Astrocyte (in vitro differentiated cells and primary cell): Measurements from ENCODE around the gene CYP3A4.

Experiments used
- EZH2 ChIP-seq: IDR thresholded peaks from 2 replicates; pipeline ENCODE4 v1.6.1; 2012; ENCODE audit warnings: mild to moderate bottlenecking, low read length, inconsistent platforms; ENCODE audit not compliant: insufficient read depth
- TF ChIP-seq, protein P1 (sequence below): IDR thresholded peaks from 2 replicates; pipeline ENCODE4 v1.5.1; 2011; ENCODE audit warnings: low read depth, mild to moderate bottlenecking, inconsistent platforms, low read length, moderate library complexity; ENCODE audit not compliant: insufficient read depth

DNA sequence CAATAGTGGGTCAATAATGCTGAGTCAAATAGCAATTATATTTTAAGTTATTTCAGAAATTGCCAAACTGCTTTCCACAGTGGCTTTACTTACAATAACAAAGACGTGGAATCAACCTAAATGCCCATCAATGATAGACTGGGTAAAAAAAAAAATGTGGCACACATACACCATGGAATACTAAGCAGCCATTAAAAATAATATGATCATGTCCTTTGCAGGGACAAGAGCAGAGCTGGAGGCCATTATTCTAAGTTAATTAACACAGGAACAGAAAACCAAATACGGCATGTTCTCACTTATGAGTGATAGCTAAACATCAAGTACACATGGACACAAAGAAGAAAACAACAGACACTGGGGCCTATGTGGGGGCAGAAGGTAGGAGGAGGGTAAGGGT is 15.0 kb upstream of the CYP3A4 start:
- no peak for TF ChIP-seq EZH2
- TF ChIP-seq, protein P1, sequence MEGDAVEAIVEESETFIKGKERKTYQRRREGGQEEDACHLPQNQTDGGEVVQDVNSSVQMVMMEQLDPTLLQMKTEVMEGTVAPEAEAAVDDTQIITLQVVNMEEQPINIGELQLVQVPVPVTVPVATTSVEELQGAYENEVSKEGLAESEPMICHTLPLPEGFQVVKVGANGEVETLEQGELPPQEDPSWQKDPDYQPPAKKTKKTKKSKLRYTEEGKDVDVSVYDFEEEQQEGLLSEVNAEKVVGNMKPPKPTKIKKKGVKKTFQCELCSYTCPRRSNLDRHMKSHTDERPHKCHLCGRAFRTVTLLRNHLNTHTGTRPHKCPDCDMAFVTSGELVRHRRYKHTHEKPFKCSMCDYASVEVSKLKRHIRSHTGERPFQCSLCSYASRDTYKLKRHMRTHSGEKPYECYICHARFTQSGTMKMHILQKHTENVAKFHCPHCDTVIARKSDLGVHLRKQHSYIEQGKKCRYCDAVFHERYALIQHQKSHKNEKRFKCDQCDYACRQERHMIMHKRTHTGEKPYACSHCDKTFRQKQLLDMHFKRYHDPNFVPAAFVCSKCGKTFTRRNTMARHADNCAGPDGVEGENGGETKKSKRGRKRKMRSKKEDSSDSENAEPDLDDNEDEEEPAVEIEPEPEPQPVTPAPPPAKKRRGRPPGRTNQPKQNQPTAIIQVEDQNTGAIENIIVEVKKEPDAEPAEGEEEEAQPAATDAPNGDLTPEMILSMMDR: no peak
